HepG2 (cell line): ENCODE data around the gene FKBP10. TPM values are rescaled to one million over a fixed set of nuclear protein-coding genes. Genes with fewer than 3 reads are reported as not detected.

Experiments
- ATAC-seq: fragments of 200-7000 bp; cut with Tn5 transposase; 3 replicates; pipeline ENCODE4 v1.9.1; 2020; ENCODE audit warnings: mild to moderate bottlenecking, moderate library complexity
- BruUV-seq: library from RNA; stranded (reverse); fragments of 400-500 nt; replicated peaks from 2 replicates; lab custom pipeline; 2021; lab: Mats Ljungman, UMichigan
- CTCF ChIA-PET: fragments of 300-600 bp; formaldehyde crosslinking; extraction: SDS; loops from one replicate; lab custom pipeline; 2021; ENCODE audit warnings: low total read pairs, inconsistent platforms, low intra/inter-chr PET ratio; lab: Yijun Ruan, JAX
- POLR2A ChIA-PET: fragments of 350-600 bp; sonication (Branson Sonifier 250); formaldehyde crosslinking; loops from one replicate; lab custom pipeline; 2020; ENCODE audit warnings: antibody characterized with exemption, inconsistent platforms; lab: Yijun Ruan, JAX
- DNase-seq: peaks from one replicate; pipeline ENCODE4 v3.0.0-alpha.2; 2015; ENCODE audit warnings: low spot score
- FAIRE-seq: peaks from 3 replicates; lab custom pipeline; 2011; peaks lifted over from hg19 to GRCh38; lab: Jason Lieb, UNC
- H2AFZ ChIP-seq: one replicate; pipeline ENCODE4 v1.6.1; 2011; ENCODE audit warnings: low read length, inconsistent platforms
- H3K27ac ChIP-seq: fragments of 300-600 bp; 3 replicates; pipeline ENCODE4 v1.8.0; 2011; ENCODE audit warnings: mixed run types, mild to moderate bottlenecking, mixed read lengths, low read length, inconsistent platforms; ENCODE audit not compliant: insufficient read depth; ENCODE audit errors: extremely low read length
- H3K27me3 ChIP-seq, 2 experiments: fragments of 200-600 bp in 1 of 2; 2 replicates in 1 of 2; 3 replicates in 1 of 2; pipeline versions ENCODE4 v1.6.0 to v1.8.0; 2011; ENCODE audit warnings: low read length in 2 of 2, mild to moderate bottlenecking in 2 of 2, moderate library complexity in 2 of 2, inconsistent platforms in 1 of 2; ENCODE audit not compliant: insufficient read depth in 2 of 2, control insufficient read depth in 1 of 2
- H3K36me3 ChIP-seq, 2 experiments: fragments of 200-600 bp in 1 of 2; replicated peaks in 1 of 2; 2 replicates in 1 of 2; 3 replicates in 1 of 2; pipeline versions ENCODE4 v1.5.1 to v1.8.0; 2011; ENCODE audit warnings: low read length in 2 of 2, inconsistent platforms in 1 of 2; ENCODE audit not compliant: insufficient read depth in 2 of 2, control insufficient read depth in 1 of 2
- H3K4me1 ChIP-seq: 2 replicates; pipeline ENCODE4 v1.5.1; 2012; ENCODE audit warnings: low read length, inconsistent platforms; ENCODE audit not compliant: insufficient read depth
- H3K4me2 ChIP-seq: 2 replicates; pipeline ENCODE4 v1.6.0; 2011; ENCODE audit warnings: low read depth, low read length, inconsistent platforms
- H3K4me3 ChIP-seq, 3 experiments: fragments of 200-600 bp in 1 of 3; sonication (generic), shearing (Covaris generic) in 1 of 3; replicated peaks in 1 of 3; 2 replicates each; pipeline ENCODE4 v1.5.1; 2011 to 2016; ENCODE audit warnings: low read length in 3 of 3, inconsistent platforms in 2 of 3, low read depth in 2 of 3, mild to moderate bottlenecking in 2 of 3, control low read depth in 1 of 3, mixed read lengths in 1 of 3; ENCODE audit not compliant: insufficient read depth in 1 of 3
- H3K79me2 ChIP-seq: one replicate; pipeline ENCODE4 v1.6.1; 2011; ENCODE audit warnings: low read length, inconsistent platforms; ENCODE audit not compliant: insufficient read depth
- H3K9ac ChIP-seq: 2 replicates; pipeline ENCODE4 v1.6.0; 2011; ENCODE audit warnings: mild to moderate bottlenecking, low read depth, low read length, inconsistent platforms; ENCODE audit not compliant: insufficient read depth
- H3K9me3 ChIP-seq: 2 replicates; pipeline ENCODE4 v1.5.1; 2012; ENCODE audit warnings: mild to moderate bottlenecking, low read length
- H4K20me1 ChIP-seq: 2 replicates; pipeline ENCODE4 v1.6.0; 2011; ENCODE audit warnings: inconsistent platforms, mild to moderate bottlenecking, low read length, moderate library complexity; ENCODE audit not compliant: insufficient read depth
- CHD2 ChIP-seq: IDR thresholded peaks from 2 replicates; pipeline ENCODE4 v1.6.1; 2011; ENCODE audit warnings: low read depth, low read length, improper control_type of control experiment
- CREM ChIP-seq, 2 experiments: sonication (generic) in 1 of 2; formaldehyde crosslinking in 1 of 2; IDR thresholded peaks; 2 replicates each; pipeline versions ENCODE4 v1.4.0 to v1.6.1; 2016 to 2020; ENCODE audit warnings: antibody characterized with exemption in 1 of 2, mild to moderate bottlenecking in 1 of 2, missing genetic modification reagents in 1 of 2
- FOSL1 ChIP-seq: sonication (generic); formaldehyde crosslinking; IDR thresholded peaks from 2 replicates; pipeline ENCODE4 v1.9.0; 2021; ENCODE audit warnings: missing genetic modification reagents, borderline replicate concordance
- GABPB1 ChIP-seq: IDR thresholded peaks from 2 replicates; pipeline ENCODE4 v1.6.1; 2016; ENCODE audit warnings: mild to moderate bottlenecking, missing genetic modification reagents, moderate library complexity, missing compliant biosample characterization
- GTF3A ChIP-seq: sonication (generic); formaldehyde crosslinking; conservative IDR thresholded peaks from 2 replicates; pipeline ENCODE4 v1.4.0; 2020; ENCODE audit warnings: mild to moderate bottlenecking, missing genetic modification reagents
- NRL ChIP-seq: sonication (generic); formaldehyde crosslinking; IDR thresholded peaks from 2 replicates; pipeline ENCODE4 v1.5.0; 2020; ENCODE audit warnings: missing genetic modification reagents, mild to moderate bottlenecking, moderate library complexity, borderline replicate concordance
- PATZ1 ChIP-seq: sonication (generic); formaldehyde crosslinking; IDR thresholded peaks from 2 replicates; pipeline ENCODE4 v1.4.0; 2020; ENCODE audit warnings: missing genetic modification reagents
- PHF21A ChIP-seq: sonication (generic); formaldehyde crosslinking; IDR thresholded peaks from 2 replicates; pipeline ENCODE4 v1.5.0; 2020; ENCODE audit warnings: mild to moderate bottlenecking, missing genetic modification reagents
- POLR2AphosphoS5 ChIP-seq: IDR thresholded peaks from 2 replicates; pipeline ENCODE4 v1.6.1; 2012; ENCODE audit warnings: low read depth, low read length
- RXRB ChIP-seq: IDR thresholded peaks from 2 replicates; pipeline ENCODE4 v1.6.1; 2016; ENCODE audit warnings: borderline replicate concordance, missing genetic modification reagents, missing compliant biosample characterization
- SOX5 ChIP-seq: IDR thresholded peaks from 2 replicates; pipeline ENCODE4 v1.6.1; 2016; ENCODE audit warnings: borderline replicate concordance
- TRIM22 ChIP-seq: fragments of 450-650 bp; IDR thresholded peaks from 2 replicates; pipeline ENCODE4 v1.6.1; 2017
- WIZ ChIP-seq: sonication (generic); formaldehyde crosslinking; IDR thresholded peaks from 2 replicates; pipeline ENCODE4 v1.5.1; 2020; ENCODE audit warnings: mild to moderate bottlenecking, missing genetic modification reagents
- ZNF282 ChIP-seq: fragments of 450-650 bp; IDR thresholded peaks from 2 replicates; pipeline ENCODE4 v1.6.1; 2018; ENCODE audit not compliant: partially characterized antibody
- ZNF343 ChIP-seq: sonication (generic); formaldehyde crosslinking; IDR thresholded peaks from 2 replicates; pipeline ENCODE4 v1.4.0; 2020; ENCODE audit warnings: mild to moderate bottlenecking, missing genetic modification reagents
- ZNF569 ChIP-seq: sonication (generic); formaldehyde crosslinking; IDR thresholded peaks from 2 replicates; pipeline ENCODE4 v1.5.0; 2020; ENCODE audit warnings: mild to moderate bottlenecking, missing genetic modification reagents, moderate library complexity, borderline replicate concordance
- ZNF670 ChIP-seq: sonication (generic); formaldehyde crosslinking; IDR thresholded peaks from 2 replicates; pipeline ENCODE4 v1.8.0; 2022; ENCODE audit warnings: mild to moderate bottlenecking, missing genetic modification reagents, borderline replicate concordance
- ZNF770 ChIP-seq: sonication (generic); formaldehyde crosslinking; IDR thresholded peaks from 2 replicates; pipeline ENCODE4 v1.5.0; 2020; ENCODE audit warnings: mild to moderate bottlenecking, missing genetic modification reagents
- ZNF772 ChIP-seq: sonication (generic); formaldehyde crosslinking; IDR thresholded peaks from 2 replicates; pipeline ENCODE4 v1.5.0; 2020; ENCODE audit warnings: mild to moderate bottlenecking, missing genetic modification reagents
- WGBS: methylation state at CpG from one replicate; pipeline ENCODE4 v1.1.6; 2017; ENCODE audit warnings: low lambda C conversion rate; 5-methylcytosine and 5-hydroxymethylcytosine counted together
- in situ Hi-C: cut with HindIII; loops from 2 replicates; pipeline ENCODE4 v1.10.0; 2017; ENCODE audit warnings: low pct_unique_long_range_greater_than_20kb; ENCODE audit not compliant: extremely low pct_ligation_motif_present
- intact Hi-C: fragments of 100-400 bp; cut with micrococcal nuclease; formaldehyde crosslinking; loops from one replicate; pipeline ENCODE4 v1.10.0; 2022; ENCODE audit not compliant: unreplicated experiment
- polyA plus RNA-seq, 8 experiments: library from polyadenylated mRNA; depleted of rRNA in 3 of 8; stranded (reverse) in 7 of 8; unstranded in 1 of 8; fragments of >200 nt; fragmentation: Illumina TruSeq in 4 of 8; extraction: Trizol in 4 of 8; gene quantifications; 2 replicates each; pipeline versions ENCODE4 v1.2.1 to v1.2.3, GENCODE V29; 2011 to 2016; ENCODE audit warnings: low read depth in 4 of 8, missing spikeins in 1 of 8, mixed read lengths in 1 of 8; ENCODE audit not compliant: insufficient read depth in 1 of 8
- total RNA-seq, 5 experiments: library from RNA; depleted of rRNA; stranded (reverse); fragments of >200 nt; fragmentation: Illumina TruSeq; extraction: Trizol; gene quantifications; 2 replicates each; pipeline ENCODE4 v1.2.3, GENCODE V29; 2016; ENCODE audit warnings: low read depth in 1 of 5

The FKBP10 gene
- total and polyA plus RNA-seq, 2 of the 13 experiments (the other 11 are each of a cell fraction or from before 2014, with no cell fraction given) = 149 to 573 TPM

GRCh38 chr17:41793784-41794539, 18.8 kb upstream of the FKBP10 start:
- Histone ChIP-seq H4K20me1 (no peaks in the 10 kb centered on the region), H3K27me3 (no peaks in the 10 kb centered on the region; a peak in 1 of 5 replicates), H3K4me1 (peaks cover 57% of the 10 kb centered on the region), H3K79me2 (no peaks in the 10 kb centered on the region), H3K9me3 (no peaks in the 10 kb centered on the region), H3K36me3 (no peaks in the 10 kb centered on the region), H3K4me3 (peak overlapping the region; percentile 47 to 66 (median 55)), H3K4me2 (peak overlapping the region; percentile 86), H3K9ac (peak overlapping the region; percentile 45; the same call in 1 of the 2 replicates), H2AFZ (no peak overlapping the region), H3K27ac (peak overlapping the region; percentile 53)
- ChIA-PET POLR2A (interaction anchor here (0.8 to 7.9 kb wide), 14 partner anchors 8 to 166 kb away, joined by 3 to 86 read pairs (median 8); partner anchors contain the start of genes ACLY, EIF1, FKBP10 and JUP), CTCF (no interaction called here)
- BruUV-seq = no TSS peak
- in situ Hi-C loops (no loop called here), intact Hi-C loops (no loop called here)
- FAIRE-seq = peak; percentile 28
- ATAC-seq = peak; percentile 51
- WGBS = 8% methylated on average over 13 of the region's 14 CpGs
- DNase-seq = peak; percentile 54
- TF ChIP-seq GTF3A (CRISPR knock-in tag) (no peak), RXRB (CRISPR knock-in tag) (peak; percentile 9; the same call in 1 of the 2 replicates), PATZ1 (peak; percentile 57), ZNF772 (CRISPR knock-in tag) (peak; percentile 76; the same call in 1 of the 2 replicates), FOSL1 (CRISPR knock-in tag) (no peak), ZNF770 (no peak), TRIM22 (no peak), CHD2 (no peak), GABPB1 (CRISPR knock-in tag) (no peak), WIZ (no peak), ZNF343 (CRISPR knock-in tag) (no peak), ZNF282 (no peak), SOX5 (no peak), CREM (IDR thresholded peaks at IDR 0.05) (peak; percentile 40; the same call in 1 of the 2 replicates), CREM (CRISPR knock-in tag; IDR thresholded peaks at IDR 0.05) (no peak), ZNF569 (CRISPR knock-in tag) (no peak), ZNF670 (CRISPR knock-in tag) (0 out of 2 replicates have a peak, but pooled peaks have one; percentile 19), NRL (CRISPR knock-in tag) (peak; percentile 67; the same call in 1 of the 2 replicates), POLR2AphosphoS5 (no peak), PHF21A (CRISPR knock-in tag) (peak; percentile 68)
